ENCODE data around the gene TOP2A. TPM values are rescaled to one million over a fixed set of nuclear protein-coding genes. Genes with fewer than 3 reads are reported as not detected.
"Not testable (repeated sequence)": the region's sequence is repeated elsewhere in the genome, so short reads cannot be mapped to it uniquely, and the experiment has no call there.

TOP2A gene
- total and polyA plus RNA-seq, 2 donors (not counting 1 experiment from before 2014, with no cell fraction given), result 39.2 to 41.6 TPM

GRCh38 chr17:40399185-40399584, 18.5 kb downstream of the TOP2A start:
- TF ChIP-seq EZH2 (IDR thresholded peaks at IDR 0.05; ENCODE audit: low read length, missing control alignments), result no peak
- TF ChIP-seq CTCF (conservative IDR thresholded peaks at IDR 0.05 in 1 of 2, IDR thresholded peaks at IDR 0.05 in 1 of 2; ENCODE audit: low read depth in 1 of 2, low read length in 2 of 2), result peak; percentile 48 to 58
- H3K9me3 ChIP-seq (ENCODE audit: control insufficient read depth, insufficient read depth, low read depth, low read length), result no peaks in the 10 kb centered on the region
- H3K4me3 ChIP-seq (replicated peaks in 1 of 4; ENCODE audit: control extremely low read depth in 1 of 4, insufficient read depth in 1 of 4, low read depth in 3 of 4, low read length in 4 of 4), result no peak overlapping the region
- H3K79me2 ChIP-seq (ENCODE audit: control insufficient read depth, insufficient read depth, low read length), result no peaks in the 10 kb centered on the region
- H2AFZ ChIP-seq (ENCODE audit: low read length), result no peak overlapping the region
- no peak overlapping the region for H3K9ac ChIP-seq (ENCODE audit: insufficient read depth, low read length)
- no peaks in the 10 kb centered on the region for H3K27me3 ChIP-seq (ENCODE audit: control insufficient read depth, insufficient read depth, low read length)
- no peaks in the 10 kb centered on the region for H3K4me1 ChIP-seq (ENCODE audit: control insufficient read depth, extremely low read depth, insufficient read depth, low read length)
- peak; percentile 52 to 84 for DNase-seq (ENCODE audit: low read depth in 2 of 2)
- no peak overlapping the region for H3K4me2 ChIP-seq (ENCODE audit: extremely low read depth, insufficient read depth, low read length)
- H3K27ac ChIP-seq (ENCODE audit: insufficient read depth, low read length), result no peak overlapping the region
- H3K36me3 ChIP-seq (ENCODE audit: control insufficient read depth, insufficient read depth, low read length), result peaks cover 7% of the 10 kb centered on the region
- H4K20me1 ChIP-seq (ENCODE audit: control insufficient read depth, extremely low read depth, insufficient read depth, low read length), result no peaks in the 10 kb centered on the region

- not testable (repeated sequence) for H3K9ac ChIP-seq (ENCODE audit: insufficient read depth, low read length); H3K79me2 ChIP-seq (ENCODE audit: control insufficient read depth, insufficient read depth, low read length); H3K27ac ChIP-seq (ENCODE audit: insufficient read depth, low read length); DNase-seq (ENCODE audit: low read depth in 2 of 2); H3K4me3 ChIP-seq (replicated peaks in 1 of 4; ENCODE audit: control extremely low read depth in 1 of 4, insufficient read depth in 1 of 4, low read depth in 3 of 4, low read length in 4 of 4); H3K27me3 ChIP-seq (ENCODE audit: control insufficient read depth, insufficient read depth, low read length); H3K9me3 ChIP-seq (ENCODE audit: control insufficient read depth, insufficient read depth, low read depth, low read length); H3K36me3 ChIP-seq (ENCODE audit: control insufficient read depth, insufficient read depth, low read length); H3K4me2 ChIP-seq (ENCODE audit: extremely low read depth, insufficient read depth, low read length); H3K4me1 ChIP-seq (ENCODE audit: control insufficient read depth, extremely low read depth, insufficient read depth, low read length); H4K20me1 ChIP-seq (ENCODE audit: control insufficient read depth, extremely low read depth, insufficient read depth, low read length); H2AFZ ChIP-seq (ENCODE audit: low read length)
These were observed 31.1 kb downstream of the TOP2A start for GRCh38 chr17:40386555-40386954.

GRCh38 chr17:40382251-40382650, 35.4 kb downstream of the TOP2A start:
- no peak for TF ChIP-seq EZH2 (IDR thresholded peaks at IDR 0.05; ENCODE audit: low read length, missing control alignments)
- no peak for TF ChIP-seq CTCF (conservative IDR thresholded peaks at IDR 0.05 in 1 of 2, IDR thresholded peaks at IDR 0.05 in 1 of 2; ENCODE audit: low read depth in 1 of 2, low read length in 2 of 2)
- H4K20me1 ChIP-seq (ENCODE audit: control insufficient read depth, extremely low read depth, insufficient read depth, low read length), result no peaks in the 10 kb centered on the region
- no peaks in the 10 kb centered on the region for H3K27me3 ChIP-seq (ENCODE audit: control insufficient read depth, insufficient read depth, low read length)
- H3K36me3 ChIP-seq (ENCODE audit: control insufficient read depth, insufficient read depth, low read length), result no peaks in the 10 kb centered on the region
- no peak overlapping the region for H3K4me2 ChIP-seq (ENCODE audit: extremely low read depth, insufficient read depth, low read length)
- H3K9me3 ChIP-seq (ENCODE audit: control insufficient read depth, insufficient read depth, low read depth, low read length), result no peaks in the 10 kb centered on the region
- DNase-seq (ENCODE audit: low read depth in 2 of 2), result peak in 1 of 2 donors; percentile 14
- H3K79me2 ChIP-seq (ENCODE audit: control insufficient read depth, insufficient read depth, low read length), result no peaks in the 10 kb centered on the region
- H3K9ac ChIP-seq (ENCODE audit: insufficient read depth, low read length), result no peak overlapping the region
- H2AFZ ChIP-seq (ENCODE audit: low read length), result no peak overlapping the region
- no peak overlapping the region for H3K27ac ChIP-seq (ENCODE audit: insufficient read depth, low read length)
- H3K4me1 ChIP-seq (ENCODE audit: control insufficient read depth, extremely low read depth, insufficient read depth, low read length), result no peaks in the 10 kb centered on the region
- H3K4me3 ChIP-seq (replicated peaks in 1 of 4; ENCODE audit: control extremely low read depth in 1 of 4, insufficient read depth in 1 of 4, low read depth in 3 of 4, low read length in 4 of 4), result no peak overlapping the region
